Measurements from ENCODE around the gene TCP11L2. TPM values are rescaled to one million over a fixed set of nuclear protein-coding genes. Genes with fewer than 3 reads are reported as not detected.

TCP11L2 gene
- polyA plus RNA-seq, 1 experiment: 26.5 TPM

- no peaks in the 10 kb centered on the region for H3K27me3 ChIP-seq (ENCODE audit: control insufficient read depth, insufficient read depth, low read length)
- TF ChIP-seq CTCF (IDR thresholded peaks at IDR 0.05; ENCODE audit: low read depth, low read length): no peak
- no peak overlapping the region for H3K27ac ChIP-seq (ENCODE audit: low read depth, low read length)
- no peaks in the 10 kb centered on the region for H3K9me3 ChIP-seq (ENCODE audit: control insufficient read depth, insufficient read depth, low read length)
- CTCF ChIA-PET: interaction anchor here (0.6 kb wide), 1 partner anchor 16 kb away, joined by 4 read pairs; no protein-coding TSS in a partner anchor
- no peak for DNase-seq (ENCODE audit: low read depth, low spot score)
- POLR2A ChIA-PET: no interaction called here
- H3K4me3 ChIP-seq (ENCODE audit: low read depth, low read length): no peak overlapping the region
Measured at GRCh38 chr12:106329231-106329982, 26.9 kb downstream of the TCP11L2 start.

- Histone ChIP-seq H3K9me3 (ENCODE audit: control insufficient read depth, insufficient read depth, low read length) (no peaks in the 10 kb centered on the region), H3K27ac (ENCODE audit: low read depth, low read length) (no peak overlapping the region), H3K27me3 (ENCODE audit: control insufficient read depth, insufficient read depth, low read length) (no peaks in the 10 kb centered on the region), H3K4me3 (ENCODE audit: low read depth, low read length) (no peak overlapping the region)
- POLR2A ChIA-PET: no interaction called here
- no peak for TF ChIP-seq CTCF (IDR thresholded peaks at IDR 0.05; ENCODE audit: low read depth, low read length)
- DNase-seq (ENCODE audit: low read depth, low spot score): no peak
- CTCF ChIA-PET: interaction anchor here (1.7 kb wide), 1 partner anchor 26 kb away, joined by 4 read pairs; the partner anchor contains the start of gene POLR3B
Measured at GRCh38 chr12:106331599-106331998, 29.1 kb downstream of the TCP11L2 start.

GRCh38 chr12:106332536-106332935 is 30.0 kb downstream of the TCP11L2 start:
- ChIA-PET CTCF (interaction anchor here (1.4 to 1.7 kb wide), 2 partner anchors 9 to 25 kb away, joined by 3 to 4 read pairs; partner anchors contain the start of gene POLR3B), POLR2A (no interaction called here)
- no peak overlapping the region for H3K4me3 ChIP-seq (ENCODE audit: low read depth, low read length)

GRCh38 chr12:106333010-106333409 is 30.5 kb downstream of the TCP11L2 start:
- Histone ChIP-seq H3K4me3 (ENCODE audit: low read depth, low read length) (no peak overlapping the region), H3K27me3 (ENCODE audit: control insufficient read depth, insufficient read depth, low read length) (no peaks in the 10 kb centered on the region), H3K9me3 (ENCODE audit: control insufficient read depth, insufficient read depth, low read length) (no peaks in the 10 kb centered on the region), H3K27ac (ENCODE audit: low read depth, low read length) (no peak overlapping the region)
- ChIA-PET CTCF (interaction anchor here (1.4 kb wide), 1 partner anchor 8 kb away, joined by 3 read pairs; no protein-coding TSS in a partner anchor), POLR2A (no interaction called here)
- no peak for DNase-seq (ENCODE audit: low read depth, low spot score)
- no peak for TF ChIP-seq CTCF (IDR thresholded peaks at IDR 0.05; ENCODE audit: low read depth, low read length)

More at GRCh38 chr12:106332536-106332935, 30.0 kb downstream of the TCP11L2 start:
- Histone ChIP-seq H3K9me3 (ENCODE audit: control insufficient read depth, insufficient read depth, low read length) (no peaks in the 10 kb centered on the region), H3K27me3 (ENCODE audit: control insufficient read depth, insufficient read depth, low read length) (no peaks in the 10 kb centered on the region), H3K27ac (ENCODE audit: low read depth, low read length) (no peak overlapping the region)
- no peak for TF ChIP-seq CTCF (IDR thresholded peaks at IDR 0.05; ENCODE audit: low read depth, low read length)
- DNase-seq (ENCODE audit: low read depth, low spot score): no peak

GRCh38 chr12:106333756-106334155 is 31.2 kb downstream of the TCP11L2 start:
- POLR2A ChIA-PET: no interaction called here
- H3K4me3 ChIP-seq (ENCODE audit: low read depth, low read length): no peak overlapping the region
- no peak overlapping the region for H3K27ac ChIP-seq (ENCODE audit: low read depth, low read length)
- H3K9me3 ChIP-seq (ENCODE audit: control insufficient read depth, insufficient read depth, low read length): no peaks in the 10 kb centered on the region
- no peaks in the 10 kb centered on the region for H3K27me3 ChIP-seq (ENCODE audit: control insufficient read depth, insufficient read depth, low read length)
- TF ChIP-seq CTCF (IDR thresholded peaks at IDR 0.05; ENCODE audit: low read depth, low read length): no peak
- no peak for DNase-seq (ENCODE audit: low read depth, low spot score)
- CTCF ChIA-PET: interaction anchor here (1.0 kb wide), 1 partner anchor 12 kb away, joined by 3 read pairs; no protein-coding TSS in a partner anchor
